Naive thymus-derived CD4-positive, alpha-beta T cell (primary cell): ENCODE data around the gene ERI3. TPM values are rescaled to one million over a fixed set of nuclear protein-coding genes. Genes with fewer than 3 reads are reported as not detected.

Experiments used
- ATAC-seq: fragments of 150-1000 bp; cut with Tn5 transposase; 2 replicates; pipeline ENCODE4 v1.10.0; 2021; ENCODE audit warnings: mild to moderate bottlenecking, moderate library complexity
- CTCF ChIA-PET: fragments of 350-600 bp; sonication (Branson Sonifier 250); formaldehyde crosslinking; loops from one replicate; lab custom pipeline; 2021; ENCODE audit warnings: antibody characterized with exemption; lab: Charles Lee
- POLR2A ChIA-PET: fragments of 350-600 bp; sonication (Branson Sonifier 250); formaldehyde crosslinking; loops from one replicate; lab custom pipeline; 2021; ENCODE audit warnings: antibody characterized with exemption, inconsistent platforms; lab: Charles Lee
- DNase-seq, 9 donors: peaks; one replicate each; pipeline versions ENCODE4 v3.0.0 to v3.0.0-alpha.2; 2020 to 2022; ENCODE audit warnings: mixed read lengths in 1 of 9
- H3K27ac ChIP-seq: one replicate; pipeline ENCODE4 v1.7.0; 2013; ENCODE audit warnings: mild to moderate bottlenecking, low read depth, low read length, moderate library complexity
- H3K27me3 ChIP-seq, 2 donors: one replicate each; pipeline ENCODE4 v1.7.0; 2013; ENCODE audit warnings: low read length in 2 of 2, mild to moderate bottlenecking in 2 of 2, moderate library complexity in 2 of 2; ENCODE audit not compliant: control insufficient read depth in 2 of 2, insufficient read depth in 2 of 2
- H3K36me3 ChIP-seq, 3 experiments: 1 replicate in 2 of 3; 2 replicates in 1 of 3; pipeline ENCODE4 v1.7.0; 2013; ENCODE audit warnings: low read length in 3 of 3, mild to moderate bottlenecking in 3 of 3, moderate library complexity in 1 of 3; ENCODE audit not compliant: insufficient read depth in 3 of 3, control insufficient read depth in 2 of 3
- H3K4me1 ChIP-seq, 2 donors: one replicate each; pipeline ENCODE4 v1.7.0; 2013; ENCODE audit warnings: low read length in 2 of 2, mild to moderate bottlenecking in 2 of 2, moderate library complexity in 1 of 2; ENCODE audit not compliant: control insufficient read depth in 2 of 2, insufficient read depth in 2 of 2
- H3K4me3 ChIP-seq: 2 replicates; pipeline ENCODE4 v1.7.0; 2013; ENCODE audit warnings: mild to moderate bottlenecking, low read length
- H3K9me3 ChIP-seq, 3 experiments: 1 replicate in 2 of 3; 2 replicates in 1 of 3; pipeline ENCODE4 v1.7.0; 2013; ENCODE audit warnings: low read length in 3 of 3; ENCODE audit not compliant: control insufficient read depth in 2 of 3
- H3K27ac Mint-ChIP-seq, 9 donors: one replicate each; pipeline ENCODE4 v1.8.0; 2020 to 2022; ENCODE audit warnings: mixed read lengths in 9 of 9, mild to moderate bottlenecking in 8 of 9, moderate library complexity in 5 of 9, inconsistent platforms in 2 of 9
- H3K27me3 Mint-ChIP-seq, 5 donors: one replicate each; pipeline ENCODE4 v1.8.0; 2021 to 2022; ENCODE audit warnings: mixed read lengths in 5 of 5, mild to moderate bottlenecking in 1 of 5
- H3K36me3 Mint-ChIP-seq, 5 donors: one replicate each; pipeline ENCODE4 v1.8.0; 2020 to 2022; ENCODE audit warnings: mixed read lengths in 5 of 5, mild to moderate bottlenecking in 3 of 5, inconsistent platforms in 1 of 5
- H3K4me1 Mint-ChIP-seq, 7 donors: one replicate each; pipeline ENCODE4 v1.8.0; 2020 to 2022; ENCODE audit warnings: mixed read lengths in 7 of 7, mild to moderate bottlenecking in 3 of 7, inconsistent platforms in 1 of 7
- H3K4me3 Mint-ChIP-seq, 10 donors: one replicate each; pipeline ENCODE4 v1.8.0; 2020 to 2022; ENCODE audit warnings: mild to moderate bottlenecking in 10 of 10, mixed read lengths in 10 of 10, moderate library complexity in 6 of 10, inconsistent platforms in 2 of 10
- H3K9me3 Mint-ChIP-seq, 11 donors: one replicate each; pipeline ENCODE4 v1.8.0; 2020 to 2022; ENCODE audit warnings: mixed read lengths in 11 of 11, mild to moderate bottlenecking in 4 of 11, inconsistent platforms in 1 of 11, moderate library complexity in 1 of 11
- intact Hi-C, 2 donors: fragments of 100-400 bp; cut with micrococcal nuclease; formaldehyde crosslinking; loops; one replicate each; pipeline ENCODE4 v1.15.1; 2023
- polyA plus RNA-seq, 2 donors: library from polyadenylated mRNA; unstranded; fragments of 300-500 nt; fragmentation: Illumina TruSeq; gene quantifications; one replicate each; pipeline ENCODE4 v1.2.3, GENCODE V29; 2021
- total RNA-seq, 6 experiments: library from RNA in 5 of 6; stranded (reverse) in 5 of 6; gene quantifications; 1 replicate in 5 of 6; 2 replicates in 1 of 6; pipeline ENCODE4 v1.2.3 and lab custom pipeline; 2021 to 2026

Gene ERI3
- total and polyA plus RNA-seq, 7 experiments from 2014 or later, result 28.7 to 40.4 (median 36.2) TPM

- intact Hi-C loops, result no loop called here
- Histone ChIP-seq H3K4me1 (no peaks in the 10 kb centered on the region), H3K27me3 (no peaks in the 10 kb centered on the region), H3K4me3 (no peak overlapping the region), H3K36me3 (peaks cover 0 to 77% (median 10%) of the 10 kb centered on the region in 3 experiments), H3K9me3 (no peaks in the 10 kb centered on the region), H3K27ac (no peak overlapping the region)
- POLR2A ChIA-PET, result no interaction called here
- ATAC-seq, result no peak
- no peaks in the 10 kb centered on the region for H3K27me3 Mint-ChIP-seq
- H3K4me3 Mint-ChIP-seq, result no peak overlapping the region
- no peak overlapping the region for H3K27ac Mint-ChIP-seq
- peaks cover 0 to 4% (median 0%) of the 10 kb centered on the region in 7 donors for H3K4me1 Mint-ChIP-seq
- DNase-seq, result no peak
- H3K9me3 Mint-ChIP-seq, result no peaks in the 10 kb centered on the region
- peaks cover 0 to 82% (median 41%) of the 10 kb centered on the region in 5 donors for H3K36me3 Mint-ChIP-seq
- CTCF ChIA-PET, result no interaction called here
Observed at GRCh38 chr1:44293761-44294315, 61.2 kb downstream of the ERI3 start.

- Histone ChIP-seq H3K9me3 (no peaks in the 10 kb centered on the region), H3K4me3 (no peak overlapping the region), H3K4me1 (no peaks in the 10 kb centered on the region), H3K36me3 (peaks cover 0 to 76% (median 1%) of the 10 kb centered on the region in 3 experiments), H3K27ac (no peak overlapping the region), H3K27me3 (no peaks in the 10 kb centered on the region)
- intact Hi-C loops, result no loop called here
- H3K4me1 Mint-ChIP-seq, result peaks cover 0 to 4% (median 0%) of the 10 kb centered on the region in 7 donors
- H3K27me3 Mint-ChIP-seq, result no peaks in the 10 kb centered on the region
- no peak overlapping the region for H3K4me3 Mint-ChIP-seq
- no peaks in the 10 kb centered on the region for H3K9me3 Mint-ChIP-seq
- no peak for ATAC-seq
- CTCF ChIA-PET, result interaction anchor here (1.5 kb wide), 1 partner anchor 75 kb away, joined by 3 read pairs; no protein-coding TSS in a partner anchor
- no peak for DNase-seq
- peaks cover 3 to 79% (median 44%) of the 10 kb centered on the region in 5 donors for H3K36me3 Mint-ChIP-seq
- POLR2A ChIA-PET, result no interaction called here
- peak overlapping the region in 1 of 9 donors; percentile 20 for H3K27ac Mint-ChIP-seq
Observed at GRCh38 chr1:44292651-44293050, 62.4 kb downstream of the ERI3 start.

- H3K4me1 ChIP-seq, result no peaks in the 10 kb centered on the region
- Mint-ChIP-seq H3K4me1 (peaks cover 0 to 9% (median 0%) of the 10 kb centered on the region in 7 donors), H3K36me3 (peaks cover 3 to 74% (median 46%) of the 10 kb centered on the region in 5 donors), H3K27me3 (no peaks in the 10 kb centered on the region), H3K9me3 (no peaks in the 10 kb centered on the region), H3K4me3 (no peak overlapping the region), H3K27ac (no peak overlapping the region)
- intact Hi-C loops, result no loop called here
- no peaks in the 10 kb centered on the region for H3K9me3 ChIP-seq
- ATAC-seq (no peak), DNase-seq (no peak)
- H3K36me3 ChIP-seq, result peaks cover 0 to 72% (median 0%) of the 10 kb centered on the region in 3 experiments
- no peak overlapping the region for H3K27ac ChIP-seq
- H3K27me3 ChIP-seq, result no peaks in the 10 kb centered on the region
- H3K4me3 ChIP-seq, result no peak overlapping the region
- ChIA-PET CTCF (no interaction called here), POLR2A (no interaction called here)
Observed at GRCh38 chr1:44290250-44291094, 64.6 kb downstream of the ERI3 start.

GRCh38 chr1:44289530-44289929 lies 65.5 kb downstream of the ERI3 start:
- Histone ChIP-seq H3K9me3 (no peaks in the 10 kb centered on the region), H3K27ac (no peak overlapping the region), H3K4me1 (no peaks in the 10 kb centered on the region), H3K36me3 (peaks cover 0 to 73% (median 4%) of the 10 kb centered on the region in 3 experiments), H3K4me3 (no peak overlapping the region), H3K27me3 (no peaks in the 10 kb centered on the region)
- DNase-seq (no peak), ATAC-seq (no peak)
- no peak overlapping the region for H3K4me3 Mint-ChIP-seq
- peaks cover 0 to 9% (median 0%) of the 10 kb centered on the region in 7 donors for H3K4me1 Mint-ChIP-seq
- H3K27me3 Mint-ChIP-seq, result no peaks in the 10 kb centered on the region
- intact Hi-C loops, result no loop called here
- peak overlapping the region in 1 of 9 donors; percentile 51 for H3K27ac Mint-ChIP-seq
- H3K9me3 Mint-ChIP-seq, result no peaks in the 10 kb centered on the region
- H3K36me3 Mint-ChIP-seq, result peaks cover 3 to 74% (median 48%) of the 10 kb centered on the region in 5 donors
- ChIA-PET CTCF (no interaction called here), POLR2A (no interaction called here)

GRCh38 chr1:44288883-44289282 lies 66.2 kb downstream of the ERI3 start:
- ChIA-PET CTCF (no interaction called here), POLR2A (no interaction called here)
- Mint-ChIP-seq H3K9me3 (no peaks in the 10 kb centered on the region), H3K27ac (no peak overlapping the region), H3K4me3 (no peak overlapping the region), H3K36me3 (peaks cover 3 to 74% (median 49%) of the 10 kb centered on the region in 5 donors), H3K4me1 (peaks cover 0 to 14% (median 0%) of the 10 kb centered on the region in 7 donors), H3K27me3 (no peaks in the 10 kb centered on the region)
- Histone ChIP-seq H3K36me3 (peaks cover 0 to 73% (median 4%) of the 10 kb centered on the region in 3 experiments), H3K4me3 (no peak overlapping the region), H3K4me1 (no peaks in the 10 kb centered on the region), H3K9me3 (no peaks in the 10 kb centered on the region), H3K27ac (no peak overlapping the region), H3K27me3 (no peaks in the 10 kb centered on the region)
- no peak for DNase-seq
- intact Hi-C loops, result no loop called here
- ATAC-seq, result no peak

GRCh38 chr1:44284184-44284583 lies 70.9 kb downstream of the ERI3 start:
- CTCF ChIA-PET, result no interaction called here
- H3K9me3 Mint-ChIP-seq, result no peaks in the 10 kb centered on the region
- H3K4me1 ChIP-seq, result no peaks in the 10 kb centered on the region
- H3K9me3 ChIP-seq, result no peaks in the 10 kb centered on the region
- intact Hi-C loops, result no loop called here
- peak overlapping the region in 1 of 9 donors; percentile 51 for H3K27ac Mint-ChIP-seq
- no peak for ATAC-seq
- POLR2A ChIA-PET, result no interaction called here
- H3K4me3 ChIP-seq, result no peak overlapping the region
- no peaks in the 10 kb centered on the region for H3K27me3 ChIP-seq
- H3K4me3 Mint-ChIP-seq, result no peak overlapping the region
- peaks cover 3 to 55% (median 40%) of the 10 kb centered on the region in 5 donors for H3K36me3 Mint-ChIP-seq
- H3K4me1 Mint-ChIP-seq, result peaks cover 0 to 25% (median 16%) of the 10 kb centered on the region in 7 donors
- H3K27ac ChIP-seq, result no peak overlapping the region
- H3K36me3 ChIP-seq, result peaks cover 0 to 58% (median 7%) of the 10 kb centered on the region in 3 experiments
- no peaks in the 10 kb centered on the region for H3K27me3 Mint-ChIP-seq
- DNase-seq, result no peak
